ENCODE measurements around the gene MFAP4. TPM values are rescaled to one million over a fixed set of nuclear protein-coding genes. Genes with fewer than 3 reads are reported as not detected.

Gene MFAP4
- total and polyA plus RNA-seq, 2 donors (not counting 1 experiment from before 2014, with no cell fraction given), result not detected

- Histone ChIP-seq H3K36me3 (replicated peaks in 1 of 2; ENCODE audit: control extremely low read depth in 1 of 2, control insufficient read depth in 1 of 2, extremely low read depth in 1 of 2, insufficient read depth in 2 of 2, low read length in 1 of 2) (no peaks in the 10 kb centered on the region), H3K4me2 (replicated peaks; ENCODE audit: low read depth, low read length, poor library complexity, severe bottlenecking) (no peak overlapping the region), H3K9me3 (ENCODE audit: control extremely low read depth in 1 of 3, control insufficient read depth in 2 of 3, insufficient read depth in 1 of 3, low read length in 2 of 3) (no peaks in the 10 kb centered on the region), H3K4me1 (ENCODE audit: control insufficient read depth in 2 of 2, insufficient read depth in 2 of 2, low read length in 2 of 2) (peaks cover 0 to 11% of the 10 kb centered on the region in 2 donors), H3K27ac (ENCODE audit: low read length in 2 of 2) (no peak overlapping the region), H3K9ac (ENCODE audit: low read length) (no peak overlapping the region), H2AFZ (ENCODE audit: insufficient read depth, low read depth, low read length, poor library complexity, severe bottlenecking) (no peak overlapping the region), H3K4me3 (ENCODE audit: control extremely low read depth in 1 of 5, extremely low read depth in 1 of 5, insufficient read depth in 1 of 5, low read depth in 2 of 5, low read length in 4 of 5) (no peak overlapping the region), H3K27me3 (replicated peaks in 1 of 4; ENCODE audit: control extremely low read depth in 1 of 4, control insufficient read depth in 3 of 4, insufficient read depth in 4 of 4, low read length in 3 of 4) (peaks cover 0 to 3% (median 0%) of the 10 kb centered on the region in 4 experiments), H4K20me1 (ENCODE audit: control insufficient read depth, insufficient read depth, low read length, poor library complexity, severe bottlenecking) (no peaks in the 10 kb centered on the region), H3K79me2 (ENCODE audit: control insufficient read depth, insufficient read depth, low read length) (no peaks in the 10 kb centered on the region)
- Mint-ChIP-seq H3K4me1 (peaks cover 8% of the 10 kb centered on the region), H3K4me3 (no peak overlapping the region), H3K9me3 (ENCODE audit: insufficient read depth) (no peaks in the 10 kb centered on the region), H3K27ac (no peak overlapping the region), H3K27me3 (peaks cover 12% of the 10 kb centered on the region)
- WGBS (ENCODE audit: insufficient coverage), result 84% methylated on average over 19 of the region's 19 CpGs
- DNase-seq, result peak; percentile 36
- TF ChIP-seq CTCF (IDR thresholded peaks at IDR 0.05) (no peak), EZH2 (IDR thresholded peaks at IDR 0.05; ENCODE audit: borderline replicate concordance, insufficient read depth, low read depth, low read length, poor library complexity, severe bottlenecking) (no peak)
- POLR2A ChIA-PET, result no interaction called here
- CTCF ChIA-PET, result interaction anchor here (2.2 kb wide), 1 partner anchor 9 kb away, joined by 9 read pairs; no protein-coding TSS in a partner anchor
- intact Hi-C loops (cut with micrococcal nuclease), result no loop called here
- peak; percentile 84 for ATAC-seq (ENCODE audit: low read depth)
These were observed 40.4 kb downstream of the MFAP4 start for GRCh38 chr17:19346351-19347255.
